ENCODE data around the gene RGP1. TPM values are rescaled to one million over a fixed set of nuclear protein-coding genes. Genes with fewer than 3 reads are reported as not detected.

RGP1 gene
- total and polyA plus RNA-seq, 10 donors = 2.2 to 29.2 (median 21.2) TPM

- DNase-seq = no peak
- intact Hi-C loops (cut with DNase I; ENCODE audit: low total_unique reads) = no loop called here
- Histone ChIP-seq H3K36me3 (peaks cover 50 to 100% (median 100%) of the 10 kb centered on the region in 6 donors), H3K27ac (peak overlapping the region in 6 of 8 donors; percentile 43 to 72 (median 58)), H3K27me3 (replicated peaks in 1 of 7) (no peaks in the 10 kb centered on the region), H3K9me3 (no peaks in the 10 kb centered on the region), H3K4me3 (no peak overlapping the region), H3K4me1 (peaks cover 0 to 51% (median 11%) of the 10 kb centered on the region in 6 donors)
- 90 to 96% (median 93%) methylated on average over 23 to 26 of the region's 26 CpGs for WGBS, 5 donors
- TF ChIP-seq CTCF (IDR thresholded peaks at IDR 0.05 in 8 of 11, conservative IDR thresholded peaks at IDR 0.05 in 3 of 11) (no peak), POLR2A (IDR thresholded peaks at IDR 0.05) (no peak), POLR2AphosphoS5 (IDR thresholded peaks at IDR 0.05) (peak in 2 of 3 donors; percentile 42 to 75)
These were observed 45.0 kb upstream of the RGP1 start for GRCh38 chr9:35703906-35704672.

- 76 to 93% (median 87%) methylated on average over 8 of the region's 8 CpGs for WGBS, 5 donors
- Histone ChIP-seq H3K27me3 (replicated peaks in 1 of 7) (no peaks in the 10 kb centered on the region), H3K4me1 (peaks cover 0 to 38% (median 11%) of the 10 kb centered on the region in 6 donors), H3K9me3 (no peaks in the 10 kb centered on the region), H3K27ac (peak overlapping the region; percentile 17 to 72 (median 54)), H3K36me3 (peaks cover 47 to 100% (median 100%) of the 10 kb centered on the region in 6 donors), H3K4me3 (no peak overlapping the region)
- intact Hi-C loops (cut with DNase I; ENCODE audit: low total_unique reads) = no loop called here
- TF ChIP-seq POLR2A (IDR thresholded peaks at IDR 0.05) (no peak), POLR2AphosphoS5 (IDR thresholded peaks at IDR 0.05) (no peak), CTCF (IDR thresholded peaks at IDR 0.05 in 8 of 11, conservative IDR thresholded peaks at IDR 0.05 in 3 of 11) (no peak)
- no peak for DNase-seq
These were observed 43.7 kb upstream of the RGP1 start for GRCh38 chr9:35705372-35705771.

GRCh38 chr9:35705836-35706430 lies 43.2 kb upstream of the RGP1 start:
- Histone ChIP-seq H3K36me3 (peaks cover 47 to 100% (median 100%) of the 10 kb centered on the region in 6 donors), H3K9me3 (no peaks in the 10 kb centered on the region), H3K4me3 (no peak overlapping the region), H3K4me1 (peaks cover 0 to 33% (median 11%) of the 10 kb centered on the region in 6 donors), H3K27ac (peak overlapping the region in 7 of 8 donors; percentile 17 to 72 (median 56)), H3K27me3 (replicated peaks in 1 of 7) (no peaks in the 10 kb centered on the region)
- 92 to 97% (median 95%) methylated on average over 7 of the region's 7 CpGs for WGBS, 5 donors
- DNase-seq = no peak
- TF ChIP-seq CTCF (IDR thresholded peaks at IDR 0.05 in 8 of 11, conservative IDR thresholded peaks at IDR 0.05 in 3 of 11) = no peak
- peak in 1 of 3 donors; percentile 56 for TF ChIP-seq POLR2AphosphoS5 (IDR thresholded peaks at IDR 0.05)
- intact Hi-C loops (cut with DNase I; ENCODE audit: low total_unique reads) = no loop called here

GRCh38 chr9:35706951-35707350 lies 42.1 kb upstream of the RGP1 start:
- H3K4me3 ChIP-seq = no peak overlapping the region
- peaks cover 0 to 30% (median 11%) of the 10 kb centered on the region in 6 donors for H3K4me1 ChIP-seq
- no peaks in the 10 kb centered on the region for H3K9me3 ChIP-seq
- peak overlapping the region in 3 of 8 donors; percentile 56 to 72 (median 61) for H3K27ac ChIP-seq
- 84 to 97% (median 93%) methylated on average over 10 of the region's 10 CpGs for WGBS, 5 donors
- TF ChIP-seq POLR2A (IDR thresholded peaks at IDR 0.05) (no peak), POLR2AphosphoS5 (IDR thresholded peaks at IDR 0.05) (peak in 2 of 3 donors; percentile 32 to 69)
- H3K36me3 ChIP-seq = peaks cover 42 to 100% (median 100%) of the 10 kb centered on the region in 6 donors
- DNase-seq = no peak
- H3K27me3 ChIP-seq (replicated peaks in 1 of 7) = no peaks in the 10 kb centered on the region
- intact Hi-C loops (cut with DNase I; ENCODE audit: low total_unique reads) = no loop called here
